ENCODE data around the gene CFAP20DC.

CFAP20DC gene

GRCh38 chr3:59027607-59028006 is 22.2 kb downstream of the CFAP20DC start:
- Histone ChIP-seq H3K36me3 (ENCODE audit: control insufficient read depth, insufficient read depth, low read length) (no peaks in the 10 kb centered on the region), H3K27me3 (ENCODE audit: control insufficient read depth, insufficient read depth, low read length) (no peaks in the 10 kb centered on the region), H3K4me3 (ENCODE audit: low read length) (no peak overlapping the region), H3K27ac (ENCODE audit: low read length) (no peak overlapping the region), H3K9me3 (ENCODE audit: control insufficient read depth, insufficient read depth, low read length) (no peaks in the 10 kb centered on the region), H3K4me1 (ENCODE audit: control insufficient read depth, insufficient read depth, low read length) (no peaks in the 10 kb centered on the region)
- no peak for DNase-seq (ENCODE audit: low read depth, low spot score)
- WGBS (ENCODE audit: insufficient coverage, insufficient read length) = no CpG with 5 or more reads among the region's 1 CpG

- WGBS (ENCODE audit: insufficient coverage, insufficient read length) = no CpG with 5 or more reads among the region's 3 CpGs
- no peak overlapping the region for H3K27ac ChIP-seq (ENCODE audit: low read length)
- H3K9me3 ChIP-seq (ENCODE audit: control insufficient read depth, insufficient read depth, low read length) = no peaks in the 10 kb centered on the region
- H3K36me3 ChIP-seq (ENCODE audit: control insufficient read depth, insufficient read depth, low read length) = no peaks in the 10 kb centered on the region
- no peaks in the 10 kb centered on the region for H3K4me1 ChIP-seq (ENCODE audit: control insufficient read depth, insufficient read depth, low read length)
- no peaks in the 10 kb centered on the region for H3K27me3 ChIP-seq (ENCODE audit: control insufficient read depth, insufficient read depth, low read length)
- DNase-seq (ENCODE audit: low read depth, low spot score) = no peak
- no peak overlapping the region for H3K4me3 ChIP-seq (ENCODE audit: low read length)
Measured at GRCh38 chr3:59023612-59024011, 26.2 kb downstream of the CFAP20DC start.

- DNase-seq (ENCODE audit: low read depth, low spot score) = no peak
- Histone ChIP-seq H3K27me3 (ENCODE audit: control insufficient read depth, insufficient read depth, low read length) (no peaks in the 10 kb centered on the region), H3K36me3 (ENCODE audit: control insufficient read depth, insufficient read depth, low read length) (no peaks in the 10 kb centered on the region), H3K4me1 (ENCODE audit: control insufficient read depth, insufficient read depth, low read length) (no peaks in the 10 kb centered on the region), H3K4me3 (ENCODE audit: low read length) (no peak overlapping the region), H3K27ac (ENCODE audit: low read length) (no peak overlapping the region), H3K9me3 (ENCODE audit: control insufficient read depth, insufficient read depth, low read length) (no peaks in the 10 kb centered on the region)
- WGBS (ENCODE audit: insufficient coverage, insufficient read length) = no CpG with 5 or more reads among the region's 2 CpGs
Measured at GRCh38 chr3:59017617-59017984, 32.2 kb downstream of the CFAP20DC start.

- no peak overlapping the region for H3K4me3 ChIP-seq (ENCODE audit: low read length)
- no peaks in the 10 kb centered on the region for H3K9me3 ChIP-seq (ENCODE audit: control insufficient read depth, insufficient read depth, low read length)
- H3K4me1 ChIP-seq (ENCODE audit: control insufficient read depth, insufficient read depth, low read length) = no peaks in the 10 kb centered on the region
- H3K36me3 ChIP-seq (ENCODE audit: control insufficient read depth, insufficient read depth, low read length) = no peaks in the 10 kb centered on the region
- no peaks in the 10 kb centered on the region for H3K27me3 ChIP-seq (ENCODE audit: control insufficient read depth, insufficient read depth, low read length)
- no peak for DNase-seq (ENCODE audit: low read depth, low spot score)
- no peak overlapping the region for H3K27ac ChIP-seq (ENCODE audit: low read length)
- WGBS (ENCODE audit: insufficient coverage, insufficient read length) = no CpG with 5 or more reads among the region's 5 CpGs
Measured at GRCh38 chr3:59016930-59017616, 32.8 kb downstream of the CFAP20DC start.

- no peak for DNase-seq (ENCODE audit: low read depth, low spot score)
- H3K27me3 ChIP-seq (ENCODE audit: control insufficient read depth, insufficient read depth, low read length) = no peaks in the 10 kb centered on the region
- H3K4me1 ChIP-seq (ENCODE audit: control insufficient read depth, insufficient read depth, low read length) = no peaks in the 10 kb centered on the region
- H3K9me3 ChIP-seq (ENCODE audit: control insufficient read depth, insufficient read depth, low read length) = no peaks in the 10 kb centered on the region
- no CpG with 5 or more reads among the region's 1 CpG for WGBS (ENCODE audit: insufficient coverage, insufficient read length)
- no peak overlapping the region for H3K4me3 ChIP-seq (ENCODE audit: low read length)
- H3K36me3 ChIP-seq (ENCODE audit: control insufficient read depth, insufficient read depth, low read length) = no peaks in the 10 kb centered on the region
- H3K27ac ChIP-seq (ENCODE audit: low read length) = no peak overlapping the region
Measured at GRCh38 chr3:59013611-59014010, 36.2 kb downstream of the CFAP20DC start.

GRCh38 chr3:59006634-59007517 is 42.9 kb downstream of the CFAP20DC start:
- H3K9me3 ChIP-seq (ENCODE audit: control insufficient read depth, insufficient read depth, low read length) = no peaks in the 10 kb centered on the region
- H3K4me1 ChIP-seq (ENCODE audit: control insufficient read depth, insufficient read depth, low read length) = no peaks in the 10 kb centered on the region
- H3K27ac ChIP-seq (ENCODE audit: low read length) = no peak overlapping the region
- no peak for DNase-seq (ENCODE audit: low read depth, low spot score)
- WGBS (ENCODE audit: insufficient coverage, insufficient read length) = no CpG with 5 or more reads among the region's 7 CpGs
- H3K27me3 ChIP-seq (ENCODE audit: control insufficient read depth, insufficient read depth, low read length) = no peaks in the 10 kb centered on the region
- no peaks in the 10 kb centered on the region for H3K36me3 ChIP-seq (ENCODE audit: control insufficient read depth, insufficient read depth, low read length)
- no peak overlapping the region for H3K4me3 ChIP-seq (ENCODE audit: low read length)

- no CpG with 5 or more reads among the region's 8 CpGs for WGBS (ENCODE audit: insufficient coverage, insufficient read length)
- H3K4me1 ChIP-seq (ENCODE audit: control insufficient read depth, insufficient read depth, low read length) = no peaks in the 10 kb centered on the region
- DNase-seq (ENCODE audit: low read depth, low spot score) = no peak
- H3K27me3 ChIP-seq (ENCODE audit: control insufficient read depth, insufficient read depth, low read length) = no peaks in the 10 kb centered on the region
- no peak overlapping the region for H3K27ac ChIP-seq (ENCODE audit: low read length)
- H3K36me3 ChIP-seq (ENCODE audit: control insufficient read depth, insufficient read depth, low read length) = no peaks in the 10 kb centered on the region; the same call in 1 of the 2 replicates
- H3K9me3 ChIP-seq (ENCODE audit: control insufficient read depth, insufficient read depth, low read length) = no peaks in the 10 kb centered on the region
- H3K4me3 ChIP-seq (ENCODE audit: low read length) = no peak overlapping the region
Measured at GRCh38 chr3:59001675-59002074, 48.1 kb downstream of the CFAP20DC start.

GRCh38 chr3:58999774-59000160 is 50.1 kb downstream of the CFAP20DC start:
- Histone ChIP-seq H3K27ac (ENCODE audit: low read length) (no peak overlapping the region), H3K4me3 (ENCODE audit: low read length) (no peak overlapping the region), H3K9me3 (ENCODE audit: control insufficient read depth, insufficient read depth, low read length) (no peaks in the 10 kb centered on the region), H3K4me1 (ENCODE audit: control insufficient read depth, insufficient read depth, low read length) (no peaks in the 10 kb centered on the region), H3K27me3 (ENCODE audit: control insufficient read depth, insufficient read depth, low read length) (no peaks in the 10 kb centered on the region), H3K36me3 (ENCODE audit: control insufficient read depth, insufficient read depth, low read length) (no peaks in the 10 kb centered on the region; the same call in 1 of the 2 replicates)
- no peak for DNase-seq (ENCODE audit: low read depth, low spot score)
- no CpG with 5 or more reads among the region's 1 CpG for WGBS (ENCODE audit: insufficient coverage, insufficient read length)

GRCh38 chr3:58999134-58999773 is 50.6 kb downstream of the CFAP20DC start:
- Histone ChIP-seq H3K27ac (ENCODE audit: low read length) (no peak overlapping the region), H3K36me3 (ENCODE audit: control insufficient read depth, insufficient read depth, low read length) (no peaks in the 10 kb centered on the region; the same call in 1 of the 2 replicates), H3K27me3 (ENCODE audit: control insufficient read depth, insufficient read depth, low read length) (no peaks in the 10 kb centered on the region), H3K4me3 (ENCODE audit: low read length) (no peak overlapping the region), H3K9me3 (ENCODE audit: control insufficient read depth, insufficient read depth, low read length) (no peaks in the 10 kb centered on the region), H3K4me1 (ENCODE audit: control insufficient read depth, insufficient read depth, low read length) (no peaks in the 10 kb centered on the region)
- WGBS (ENCODE audit: insufficient coverage, insufficient read length) = no CpG with 5 or more reads among the region's 2 CpGs
- DNase-seq (ENCODE audit: low read depth, low spot score) = no peak

- H3K36me3 ChIP-seq (ENCODE audit: control insufficient read depth, insufficient read depth, low read length) = no peaks in the 10 kb centered on the region; the same call in 1 of the 2 replicates
- no peaks in the 10 kb centered on the region for H3K9me3 ChIP-seq (ENCODE audit: control insufficient read depth, insufficient read depth, low read length)
- no CpG with 5 or more reads among the region's 4 CpGs for WGBS (ENCODE audit: insufficient coverage, insufficient read length)
- H3K27me3 ChIP-seq (ENCODE audit: control insufficient read depth, insufficient read depth, low read length) = no peaks in the 10 kb centered on the region
- no peak overlapping the region for H3K27ac ChIP-seq (ENCODE audit: low read length)
- no peaks in the 10 kb centered on the region for H3K4me1 ChIP-seq (ENCODE audit: control insufficient read depth, insufficient read depth, low read length)
- no peak overlapping the region for H3K4me3 ChIP-seq (ENCODE audit: low read length)
- no peak for DNase-seq (ENCODE audit: low read depth, low spot score)
Measured at GRCh38 chr3:58998476-58999117, 51.2 kb downstream of the CFAP20DC start.
